Pulmonary artery endothelial cell (primary cell): ENCODE results near the gene TARBP1. TPM values are rescaled to one million over a fixed set of nuclear protein-coding genes. Genes with fewer than 3 reads are reported as not detected.
"Not testable (repeated sequence)": the region's sequence is repeated elsewhere in the genome, so short reads cannot be mapped to it uniquely, and the experiment has no call there.

ENCODE experiments used
- DNase-seq: peaks from one replicate; pipeline ENCODE4 v3.0.0-alpha.2; 2011; ENCODE audit warnings: low read depth, low spot score
- total RNA-seq: library from RNA; depleted of rRNA; stranded (reverse); fragments of >200 nt; gene quantifications from 2 replicates; pipeline ENCODE4 v1.2.3, GENCODE V29; 2014

The TARBP1 gene, protein sequence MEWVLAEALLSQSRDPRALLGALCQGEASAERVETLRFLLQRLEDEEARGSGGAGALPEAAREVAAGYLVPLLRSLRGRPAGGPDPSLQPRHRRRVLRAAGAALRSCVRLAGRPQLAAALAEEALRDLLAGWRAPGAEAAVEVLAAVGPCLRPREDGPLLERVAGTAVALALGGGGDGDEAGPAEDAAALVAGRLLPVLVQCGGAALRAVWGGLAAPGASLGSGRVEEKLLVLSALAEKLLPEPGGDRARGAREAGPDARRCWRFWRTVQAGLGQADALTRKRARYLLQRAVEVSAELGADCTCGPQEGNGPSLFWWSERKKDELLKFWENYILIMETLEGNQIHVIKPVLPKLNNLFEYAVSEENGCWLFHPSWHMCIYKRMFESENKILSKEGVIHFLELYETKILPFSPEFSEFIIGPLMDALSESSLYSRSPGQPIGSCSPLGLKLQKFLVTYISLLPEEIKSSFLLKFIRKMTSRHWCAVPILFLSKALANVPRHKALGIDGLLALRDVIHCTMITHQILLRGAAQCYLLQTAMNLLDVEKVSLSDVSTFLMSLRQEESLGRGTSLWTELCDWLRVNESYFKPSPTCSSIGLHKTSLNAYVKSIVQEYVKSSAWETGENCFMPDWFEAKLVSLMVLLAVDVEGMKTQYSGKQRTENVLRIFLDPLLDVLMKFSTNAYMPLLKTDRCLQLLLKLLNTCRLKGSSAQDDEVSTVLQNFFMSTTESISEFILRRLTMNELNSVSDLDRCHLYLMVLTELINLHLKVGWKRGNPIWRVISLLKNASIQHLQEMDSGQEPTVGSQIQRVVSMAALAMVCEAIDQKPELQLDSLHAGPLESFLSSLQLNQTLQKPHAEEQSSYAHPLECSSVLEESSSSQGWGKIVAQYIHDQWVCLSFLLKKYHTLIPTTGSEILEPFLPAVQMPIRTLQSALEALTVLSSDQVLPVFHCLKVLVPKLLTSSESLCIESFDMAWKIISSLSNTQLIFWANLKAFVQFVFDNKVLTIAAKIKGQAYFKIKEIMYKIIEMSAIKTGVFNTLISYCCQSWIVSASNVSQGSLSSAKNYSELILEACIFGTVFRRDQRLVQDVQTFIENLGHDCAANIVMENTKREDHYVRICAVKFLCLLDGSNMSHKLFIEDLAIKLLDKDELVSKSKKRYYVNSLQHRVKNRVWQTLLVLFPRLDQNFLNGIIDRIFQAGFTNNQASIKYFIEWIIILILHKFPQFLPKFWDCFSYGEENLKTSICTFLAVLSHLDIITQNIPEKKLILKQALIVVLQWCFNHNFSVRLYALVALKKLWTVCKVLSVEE (N-terminal part only)
- 21.5 and 25.1 TPM in 2 replicates for total RNA-seq

GRCh38 chr1:234478481-234479309 is at the start of gene TARBP1:
TSS of gene TARBP1 (minus strand) at chr1:234479179. CDS start at chr1:234479103, 76 bp downstream.
- no peak for DNase-seq

DNA sequence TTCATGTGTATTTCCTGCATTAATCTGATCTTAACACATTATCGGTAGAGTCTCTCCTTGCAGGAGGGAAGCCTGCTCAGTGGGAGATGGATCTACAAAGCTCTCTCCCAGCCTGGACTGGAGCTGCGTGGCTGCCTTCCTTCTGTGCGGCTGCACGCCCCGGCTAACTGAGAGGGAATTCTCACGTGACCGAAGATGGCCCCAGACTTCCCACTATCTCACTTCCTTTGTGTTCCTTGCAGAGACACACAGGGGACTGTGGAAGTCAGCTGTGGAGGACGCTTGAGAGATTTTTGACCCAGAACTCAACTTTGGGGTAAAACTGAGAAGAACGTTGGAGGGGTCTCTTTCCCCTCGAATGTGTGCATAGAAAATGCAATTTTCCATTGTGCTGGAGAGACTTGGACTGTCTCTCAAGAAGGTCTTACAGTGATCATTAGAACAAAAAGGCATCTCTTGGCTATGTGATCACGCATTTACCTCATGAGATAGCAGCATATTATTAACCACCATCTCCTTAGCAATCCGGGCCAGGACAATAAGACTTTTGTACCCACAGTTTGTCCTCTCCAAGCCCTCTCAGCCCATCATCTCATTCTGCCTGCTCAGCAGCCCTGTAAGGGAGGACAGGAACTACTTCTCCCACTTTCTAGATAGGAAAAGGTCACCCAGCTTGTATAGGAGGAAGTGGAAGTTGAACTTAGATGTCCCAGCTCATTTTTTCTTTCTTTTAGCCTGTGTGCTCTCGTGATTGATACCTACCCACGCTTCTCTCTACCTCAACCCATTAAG is 49.3 kb upstream of the TARBP1 start:
- DNase-seq = no peak

- DNase-seq = no peak
These were observed 48.4 kb upstream of the TARBP1 start for GRCh38 chr1:234527346-234527745.

- DNase-seq = no peak
These were observed 47.9 kb upstream of the TARBP1 start for GRCh38 chr1:234526922-234527321.

GRCh38 chr1:234525099-234525799 is 46.3 kb upstream of the TARBP1 start:
- DNase-seq = no peak

DNA sequence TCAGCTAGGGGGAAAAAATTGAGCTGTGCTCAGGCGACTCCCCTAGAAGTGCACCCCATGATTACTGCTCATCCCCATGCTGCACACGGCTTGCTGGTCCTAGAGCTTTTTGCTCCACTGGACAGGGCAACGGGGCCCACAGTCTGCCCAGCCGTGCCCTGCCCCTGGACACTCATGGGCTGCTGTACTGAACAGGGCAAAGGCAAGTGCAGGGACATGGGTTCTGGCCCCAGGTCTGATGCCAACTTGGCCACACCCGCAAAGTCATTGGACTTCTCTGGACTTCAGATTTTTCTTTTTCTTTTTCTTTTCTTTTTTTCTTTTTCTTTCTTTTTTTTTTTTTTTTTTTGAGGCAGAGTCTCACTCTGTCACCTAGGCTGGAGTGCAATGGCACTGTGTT is 42.9 kb upstream of the TARBP1 start:
- DNase-seq = no peak

DNA sequence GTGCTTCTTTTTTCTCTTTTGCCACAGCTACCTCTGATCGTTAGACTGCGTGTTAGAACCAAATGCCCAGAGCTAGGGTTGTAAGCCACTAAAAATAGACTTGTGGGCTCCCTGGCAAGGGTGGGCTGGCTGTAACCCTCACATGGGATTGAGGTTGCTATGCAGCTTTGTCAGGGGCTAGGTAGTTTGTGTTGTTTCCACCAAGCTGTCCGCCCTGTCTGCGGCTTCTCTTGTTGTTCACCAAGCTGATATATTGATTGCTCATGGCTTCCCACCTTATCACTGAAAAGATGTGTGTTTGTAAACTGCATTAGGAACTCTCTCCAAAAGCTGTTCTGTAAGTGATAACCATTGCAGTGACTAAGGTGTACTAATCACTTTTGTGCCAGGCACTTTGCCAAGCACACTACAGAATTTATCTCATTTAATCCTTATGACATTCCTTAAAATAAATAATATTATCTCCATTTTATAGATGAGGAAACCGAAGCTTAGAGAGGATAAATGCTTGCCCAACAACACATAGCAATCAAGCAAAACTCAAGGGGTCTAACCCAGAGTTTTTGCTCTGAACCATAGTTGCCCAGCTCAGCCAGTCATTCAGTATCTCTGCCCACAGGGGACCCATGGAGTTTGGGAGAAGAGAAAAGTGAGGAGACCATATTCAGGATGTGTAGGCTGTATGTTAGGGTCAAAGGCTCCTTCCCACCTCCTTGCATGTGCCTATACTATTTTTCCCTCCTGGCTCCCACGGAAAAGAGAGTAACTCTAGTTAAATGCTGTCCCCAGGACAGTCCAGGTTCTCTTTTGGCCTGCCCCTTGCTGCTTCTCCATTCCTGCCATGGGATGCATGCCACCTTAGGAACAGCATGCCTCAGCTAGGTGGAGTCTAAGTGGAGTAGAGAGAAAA is 42.2 kb upstream of the TARBP1 start:
- DNase-seq = no peak

DNA sequence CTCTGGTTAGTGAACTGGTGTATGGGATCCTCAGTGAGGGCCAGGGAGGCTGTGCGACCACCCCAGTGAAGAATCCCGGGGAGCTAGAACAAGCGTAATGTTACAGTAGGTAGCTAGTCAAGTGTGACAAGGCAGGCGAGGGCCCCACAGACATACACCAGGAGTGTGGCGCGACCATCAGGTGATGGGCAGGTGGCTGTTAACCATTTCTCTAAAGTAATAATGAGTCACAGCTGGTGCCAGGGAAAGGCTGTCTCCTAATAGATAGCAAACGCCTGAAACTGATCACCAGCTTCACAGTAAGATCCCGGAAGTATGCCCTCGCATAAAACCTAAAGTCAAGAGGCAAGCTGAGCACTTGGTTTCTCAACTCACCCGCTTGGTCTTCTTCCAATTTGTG is 40.5 kb upstream of the TARBP1 start:
- DNase-seq = no peak

DNA sequence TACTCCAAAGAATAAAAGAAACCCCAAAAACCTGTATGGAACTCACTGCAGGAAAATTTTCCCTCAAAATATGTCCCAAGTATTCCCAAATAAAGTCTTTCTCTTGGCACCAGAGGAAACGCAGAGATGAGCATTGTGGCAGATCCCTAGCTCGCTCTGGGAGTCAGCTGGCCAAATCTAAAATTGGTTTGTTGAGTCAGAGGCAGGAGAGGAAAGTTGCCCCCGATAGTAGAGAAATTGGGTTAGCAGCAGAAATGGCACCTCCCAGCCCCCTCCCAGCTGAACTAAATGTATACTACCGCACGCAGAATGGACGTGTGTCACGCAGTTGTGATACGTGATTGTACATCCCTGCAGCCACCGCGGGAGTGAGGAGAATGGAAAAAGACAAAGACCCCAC is 39.9 kb upstream of the TARBP1 start:
- no peak for DNase-seq

- DNase-seq = not testable (repeated sequence)
These were observed 39.1 kb upstream of the TARBP1 start for GRCh38 chr1:234518086-234518485.

GRCh38 chr1:234517110-234517802 is 38.3 kb upstream of the TARBP1 start:
- no peak for DNase-seq

DNA sequence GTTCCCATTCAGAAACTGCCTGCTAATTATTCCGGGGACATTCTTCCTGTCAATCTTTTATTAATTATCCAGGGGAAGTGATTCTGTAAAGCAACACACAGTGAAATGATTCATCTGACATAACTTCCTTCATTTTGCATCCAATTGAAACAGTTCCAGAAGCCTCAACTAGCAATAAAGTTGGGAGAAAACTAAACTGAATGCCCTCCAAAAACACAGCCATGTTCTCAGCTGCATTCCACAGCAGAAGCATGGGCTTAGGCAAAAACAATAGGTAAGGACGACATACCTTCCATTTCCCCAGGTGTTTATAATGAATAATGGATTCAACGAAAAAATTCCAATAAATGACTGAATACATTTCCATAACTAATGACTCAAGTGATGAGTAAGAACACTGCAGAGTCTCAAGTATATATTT is 36.9 kb upstream of the TARBP1 start:
- no peak for DNase-seq

DNA sequence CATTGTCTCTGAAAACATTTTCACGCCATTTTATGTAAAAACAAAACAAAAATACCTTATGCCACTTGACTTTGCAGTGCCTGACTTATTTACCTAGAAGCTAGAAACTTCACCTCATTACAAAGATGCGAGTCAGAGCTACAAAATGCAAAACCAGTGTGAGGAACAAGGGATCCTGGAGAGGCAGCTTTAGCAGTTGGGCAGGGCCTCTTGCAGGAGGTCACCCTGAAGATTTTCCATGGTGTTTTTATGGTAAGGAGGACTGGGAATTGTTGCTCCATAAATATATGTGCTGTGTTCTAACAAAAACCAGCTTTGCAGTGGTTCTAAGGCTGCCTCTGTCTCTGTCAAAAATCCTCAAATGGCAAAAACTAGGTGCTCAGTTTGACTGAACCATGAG is 36.4 kb upstream of the TARBP1 start:
- DNase-seq = no peak

- DNase-seq = no peak
These were observed 33.5 kb upstream of the TARBP1 start for GRCh38 chr1:234512451-234512861.

DNA sequence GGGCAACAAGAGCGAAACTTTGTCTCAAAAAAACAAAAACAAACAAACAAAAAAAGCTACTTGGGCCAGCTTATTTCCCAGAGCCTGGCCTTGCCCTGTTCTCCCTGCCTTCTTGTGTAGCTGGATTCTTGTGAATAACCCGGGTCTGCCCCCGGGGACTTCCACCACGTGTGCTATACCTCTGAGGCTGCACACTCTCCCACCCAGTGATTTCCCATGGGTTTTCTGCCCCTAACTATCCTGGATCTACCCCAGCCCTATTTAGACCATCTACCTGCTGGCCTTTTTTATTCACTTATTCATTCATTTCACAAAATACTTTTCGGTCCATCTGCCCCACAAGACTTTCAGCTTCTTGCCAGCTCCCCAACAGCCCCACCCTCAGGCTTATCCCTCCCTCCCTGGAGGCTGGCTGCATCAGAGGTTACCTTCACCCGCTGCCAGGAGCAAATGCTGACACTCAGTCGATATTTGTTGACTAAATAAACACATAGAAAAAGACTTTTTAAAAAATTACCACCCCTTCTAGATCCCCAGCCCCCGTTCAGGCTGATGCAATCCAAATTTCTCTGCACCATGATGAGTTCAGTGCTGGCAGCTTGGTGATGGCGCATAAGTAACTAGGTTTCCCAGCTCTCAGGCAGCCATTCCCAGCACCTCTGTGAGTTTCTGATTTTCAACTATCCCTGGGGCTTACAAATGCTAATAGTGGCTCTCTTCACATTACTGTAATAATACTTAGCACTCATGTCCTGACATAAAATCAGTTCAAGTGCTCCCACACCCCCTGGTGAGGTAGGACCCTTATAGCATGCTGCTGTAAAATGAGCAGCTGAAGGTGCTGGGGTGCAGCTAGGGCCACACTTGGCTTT is 30.7 kb upstream of the TARBP1 start:
- DNase-seq = no peak

DNA sequence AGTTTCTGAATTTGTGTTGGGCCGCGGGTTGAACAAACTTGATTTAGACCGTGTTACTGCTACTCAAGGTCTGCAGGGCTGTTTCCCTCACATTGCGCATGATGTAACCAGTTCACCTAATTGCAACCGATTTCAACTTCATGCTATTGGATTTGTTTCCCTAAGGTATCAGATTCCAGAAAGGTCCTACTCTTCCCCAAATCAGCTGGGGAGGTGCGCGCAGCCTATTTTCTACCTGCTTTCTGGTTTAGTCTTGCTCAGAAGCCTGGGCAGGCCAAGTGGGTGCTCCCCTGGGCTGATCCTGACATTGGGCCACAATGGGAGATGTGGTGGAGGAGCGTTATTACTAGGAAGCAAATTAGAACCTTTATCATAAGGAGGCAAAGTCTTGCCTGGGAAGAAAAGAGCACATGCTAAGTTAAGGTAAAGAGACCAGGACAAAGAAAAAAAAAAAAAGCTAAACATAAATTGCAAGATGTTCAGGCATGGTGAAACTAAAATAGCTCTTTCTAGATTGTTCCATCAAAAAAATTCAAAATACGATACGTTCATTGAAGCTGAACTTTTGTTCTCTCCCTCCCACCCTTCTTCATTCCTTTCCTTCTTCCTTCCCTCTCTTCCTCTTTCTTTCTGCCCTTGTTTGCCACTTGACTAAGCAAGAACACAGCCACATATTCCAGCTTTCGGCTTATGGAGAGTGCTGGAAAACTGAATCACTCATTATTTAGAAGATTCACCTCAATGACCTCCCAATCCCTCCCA is 28.8 kb upstream of the TARBP1 start:
- no peak for DNase-seq
